Measurements from ENCODE around the gene KCNMB2.

KCNMB2 gene

DNA sequence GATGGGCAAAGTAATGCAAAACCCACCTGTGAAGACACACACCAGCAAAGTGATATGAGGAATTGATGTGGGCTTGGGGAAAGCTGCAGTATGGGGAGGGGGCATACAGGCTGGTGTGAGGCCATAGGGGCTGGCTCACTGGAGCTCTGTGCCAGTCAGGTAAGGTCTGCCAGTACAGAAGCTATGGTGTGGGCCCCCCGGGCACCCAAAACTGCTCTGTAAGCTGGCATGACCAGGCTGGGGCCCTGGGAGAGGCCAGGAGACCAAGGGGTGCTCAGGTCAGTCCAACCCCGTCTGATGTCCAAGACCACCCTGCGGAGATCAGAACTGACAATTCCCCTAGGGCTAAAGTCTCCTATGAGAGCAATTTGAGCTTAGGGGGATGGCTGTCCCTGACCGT, 163.1 kb downstream of the KCNMB2 start:
- TF ChIP-seq, protein P1, sequence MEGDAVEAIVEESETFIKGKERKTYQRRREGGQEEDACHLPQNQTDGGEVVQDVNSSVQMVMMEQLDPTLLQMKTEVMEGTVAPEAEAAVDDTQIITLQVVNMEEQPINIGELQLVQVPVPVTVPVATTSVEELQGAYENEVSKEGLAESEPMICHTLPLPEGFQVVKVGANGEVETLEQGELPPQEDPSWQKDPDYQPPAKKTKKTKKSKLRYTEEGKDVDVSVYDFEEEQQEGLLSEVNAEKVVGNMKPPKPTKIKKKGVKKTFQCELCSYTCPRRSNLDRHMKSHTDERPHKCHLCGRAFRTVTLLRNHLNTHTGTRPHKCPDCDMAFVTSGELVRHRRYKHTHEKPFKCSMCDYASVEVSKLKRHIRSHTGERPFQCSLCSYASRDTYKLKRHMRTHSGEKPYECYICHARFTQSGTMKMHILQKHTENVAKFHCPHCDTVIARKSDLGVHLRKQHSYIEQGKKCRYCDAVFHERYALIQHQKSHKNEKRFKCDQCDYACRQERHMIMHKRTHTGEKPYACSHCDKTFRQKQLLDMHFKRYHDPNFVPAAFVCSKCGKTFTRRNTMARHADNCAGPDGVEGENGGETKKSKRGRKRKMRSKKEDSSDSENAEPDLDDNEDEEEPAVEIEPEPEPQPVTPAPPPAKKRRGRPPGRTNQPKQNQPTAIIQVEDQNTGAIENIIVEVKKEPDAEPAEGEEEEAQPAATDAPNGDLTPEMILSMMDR (IDR thresholded peaks at IDR 0.05; ENCODE audit: insufficient read depth, missing control alignments): no peak
- DNase-seq (ENCODE audit: insufficient read length, low spot score): no peak
- FAIRE-seq: no peak

DNA sequence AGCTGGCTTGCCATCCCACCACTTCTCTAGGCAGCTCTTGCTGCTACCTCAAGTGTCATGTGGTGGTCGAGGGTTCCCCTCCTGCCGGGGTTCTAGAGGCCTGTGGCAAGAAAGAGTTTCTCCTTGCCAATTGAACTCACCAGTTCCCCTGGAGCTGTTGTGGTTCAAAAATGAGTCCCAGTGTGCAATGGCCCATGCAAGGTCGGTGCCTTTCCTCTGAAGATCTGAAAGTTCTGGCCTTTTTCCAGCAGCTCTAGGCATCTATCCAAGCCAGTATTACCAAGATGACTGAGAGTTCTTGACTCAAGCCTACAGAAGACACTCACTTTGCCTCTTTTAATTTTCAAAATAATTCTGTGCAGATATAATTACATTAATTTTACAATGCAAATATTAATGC, 163.6 kb downstream of the KCNMB2 start:
- TF ChIP-seq, protein P1 (IDR thresholded peaks at IDR 0.05; ENCODE audit: insufficient read depth, missing control alignments): no peak
- DNase-seq (ENCODE audit: insufficient read length, low spot score): no peak
- FAIRE-seq: no peak

DNA sequence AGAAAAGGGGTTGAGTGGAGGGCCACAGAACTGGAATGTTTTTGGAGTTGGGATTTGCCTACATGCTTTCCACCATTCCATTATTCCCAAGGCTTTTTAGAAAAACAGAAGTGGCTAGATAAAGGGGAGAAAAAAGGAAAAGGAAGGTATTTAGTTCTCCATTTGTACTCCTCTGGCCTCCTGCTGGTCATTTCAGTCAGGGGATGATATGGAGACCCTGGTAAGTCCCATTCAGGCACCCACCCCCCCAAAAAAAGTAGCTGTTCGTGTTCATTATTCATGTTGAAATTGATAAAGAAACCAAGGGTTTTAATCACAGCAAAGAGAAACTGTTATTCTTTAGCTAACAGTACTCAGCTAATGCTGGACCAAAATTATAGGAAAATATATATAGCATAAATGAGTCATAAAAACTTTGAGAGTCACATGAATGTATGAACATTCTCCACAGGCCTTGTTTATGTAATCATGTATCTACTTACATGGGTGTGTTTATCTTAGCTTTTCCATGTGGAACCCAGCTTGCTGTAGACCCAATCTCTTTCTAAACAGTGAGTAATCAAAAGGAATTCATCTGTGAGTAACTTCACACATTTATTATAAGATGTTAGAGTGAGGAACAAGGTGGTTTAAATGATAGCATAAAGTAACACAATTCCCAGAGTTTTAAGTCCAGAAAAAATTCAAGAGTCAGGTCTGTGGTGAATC, 167.2 kb downstream of the KCNMB2 start:
- FAIRE-seq (no peak), DNase-seq (ENCODE audit: insufficient read length, low spot score) (no peak)
- TF ChIP-seq, protein P1 (IDR thresholded peaks at IDR 0.05; ENCODE audit: insufficient read depth, missing control alignments): no peak

DNA sequence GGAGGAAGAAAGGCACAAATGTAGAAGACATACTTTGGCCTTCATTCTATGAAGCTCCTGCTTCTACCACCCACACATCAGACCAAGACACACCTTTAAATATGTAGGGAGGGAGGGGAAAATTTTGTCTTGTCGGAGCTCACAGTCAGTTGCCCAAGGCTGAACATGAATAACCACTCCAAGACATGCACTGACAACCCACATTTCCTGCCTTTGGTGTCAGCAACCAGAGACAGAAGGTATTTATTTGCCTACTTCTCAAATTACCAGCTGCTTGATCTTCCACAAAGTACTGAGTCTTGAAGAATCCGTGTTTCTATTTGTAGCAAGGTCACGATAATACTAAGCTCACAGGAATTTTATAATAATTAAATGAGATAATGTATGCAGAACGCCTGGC, 169.7 kb downstream of the KCNMB2 start:
- TF ChIP-seq, protein P1 (IDR thresholded peaks at IDR 0.05; ENCODE audit: insufficient read depth, missing control alignments): no peak
- DNase-seq (ENCODE audit: insufficient read length, low spot score) (no peak), FAIRE-seq (no peak)

DNA sequence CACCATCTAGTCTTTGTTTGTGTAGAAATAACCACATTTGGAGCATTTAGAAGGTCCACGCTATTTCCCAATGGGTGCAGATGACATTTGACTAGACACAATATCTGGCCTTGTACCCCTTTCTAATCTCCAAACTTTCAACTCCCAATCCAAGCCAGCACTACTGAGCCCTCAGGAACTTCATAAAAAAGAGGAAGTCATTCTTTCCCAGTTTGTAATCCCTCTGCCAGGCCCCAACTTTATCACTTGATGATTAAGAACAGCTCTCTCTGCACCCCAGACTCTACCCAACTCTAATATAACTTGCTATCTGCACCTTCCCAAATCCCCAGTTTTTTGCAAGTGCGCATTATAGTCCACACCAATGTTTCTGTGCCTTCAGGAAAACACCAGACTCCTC, 170.2 kb downstream of the KCNMB2 start:
- TF ChIP-seq, protein P1 (IDR thresholded peaks at IDR 0.05; ENCODE audit: insufficient read depth, missing control alignments): no peak
- FAIRE-seq: no peak
- no peak for DNase-seq (ENCODE audit: insufficient read length, low spot score)

DNA sequence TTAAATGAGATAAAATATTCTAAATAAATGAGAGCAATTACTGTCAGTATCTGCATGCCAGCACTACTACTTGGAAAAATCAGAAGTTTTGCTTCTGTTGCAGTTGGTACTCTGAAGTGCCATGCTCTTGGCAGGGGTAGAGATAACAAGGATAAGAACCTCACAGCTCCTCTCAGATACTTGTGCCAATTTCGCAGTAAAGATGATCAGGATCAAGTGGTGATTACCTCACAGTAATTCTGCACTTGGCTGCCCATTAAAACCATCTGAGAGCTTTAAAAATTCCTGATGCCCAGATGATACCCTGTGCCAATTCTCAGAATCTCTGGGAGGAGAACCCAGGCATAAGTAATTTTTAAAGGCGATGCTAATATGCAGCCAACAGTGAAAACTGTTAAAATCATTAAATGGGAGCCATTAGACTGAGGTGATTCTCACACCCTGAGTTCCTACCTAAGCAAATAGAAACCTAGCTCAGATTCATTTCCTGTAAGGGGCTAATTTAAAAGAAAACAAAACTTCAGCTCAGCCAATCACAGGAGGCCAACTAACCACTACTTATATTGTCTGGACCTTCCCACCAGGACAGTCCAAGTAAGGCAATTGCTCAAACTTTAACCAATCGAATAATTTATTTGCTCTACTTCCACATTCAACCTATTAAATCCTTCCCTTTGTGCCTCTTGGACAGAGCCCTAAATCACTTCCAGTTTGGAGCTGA, 171.2 kb downstream of the KCNMB2 start:
- FAIRE-seq: no peak
- DNase-seq (ENCODE audit: insufficient read length, low spot score): no peak
- TF ChIP-seq, protein P1 (IDR thresholded peaks at IDR 0.05; ENCODE audit: insufficient read depth, missing control alignments): no peak

DNA sequence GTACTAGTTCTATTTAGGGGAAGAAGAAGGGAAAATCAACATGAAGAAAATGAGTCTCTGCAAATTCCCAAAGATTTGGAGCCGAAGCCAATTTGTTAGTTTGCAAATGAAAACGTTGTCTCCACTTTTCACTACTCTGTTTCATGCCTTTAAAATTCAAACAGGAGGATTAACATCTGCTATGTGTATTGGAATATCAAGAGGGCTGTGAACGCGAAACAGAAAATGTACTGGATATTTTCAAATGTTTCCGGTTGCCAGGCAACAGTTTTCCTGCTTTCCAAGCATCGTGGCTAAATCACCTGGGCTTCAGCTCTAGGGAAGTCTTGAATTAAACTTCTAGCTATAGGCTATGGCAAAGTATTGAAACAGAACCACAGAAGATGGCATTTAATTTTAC, 172.8 kb downstream of the KCNMB2 start:
- no peak for DNase-seq (ENCODE audit: insufficient read length, low spot score)

More for the DNA sequence above, 172.8 kb downstream of the KCNMB2 start:
- no peak for FAIRE-seq
- TF ChIP-seq, protein P1 (IDR thresholded peaks at IDR 0.05; ENCODE audit: insufficient read depth, missing control alignments): no peak

Measured in D721Med (cell line).